GM04503 (cell line): ENCODE results near the gene CPT1A.

Experiments used
- DNase-seq: peaks from one replicate; pipeline ENCODE4 v3.0.0-alpha.2; 2012; ENCODE audit warnings: low read depth

Gene CPT1A

DNA sequence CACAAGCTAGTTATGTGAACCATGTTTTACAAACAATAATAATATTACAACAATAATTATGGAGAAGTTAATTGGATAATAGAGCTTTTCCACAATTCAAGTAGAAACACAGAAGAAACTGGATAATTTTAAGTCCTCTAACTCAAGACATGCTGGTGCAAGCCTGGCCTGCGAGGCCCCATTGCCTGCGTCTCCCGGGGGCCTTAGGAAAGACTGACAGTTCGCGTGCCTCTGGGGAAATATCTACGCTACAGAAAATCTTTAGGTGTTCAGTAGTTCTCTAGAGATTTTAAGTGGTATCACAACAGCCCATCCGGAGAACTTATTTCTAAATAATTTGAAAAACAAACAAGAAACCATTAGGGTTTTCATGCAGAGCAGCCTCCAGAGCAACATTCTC lies 134.2 kb downstream of the CPT1A start:
- no peak for DNase-seq

DNA sequence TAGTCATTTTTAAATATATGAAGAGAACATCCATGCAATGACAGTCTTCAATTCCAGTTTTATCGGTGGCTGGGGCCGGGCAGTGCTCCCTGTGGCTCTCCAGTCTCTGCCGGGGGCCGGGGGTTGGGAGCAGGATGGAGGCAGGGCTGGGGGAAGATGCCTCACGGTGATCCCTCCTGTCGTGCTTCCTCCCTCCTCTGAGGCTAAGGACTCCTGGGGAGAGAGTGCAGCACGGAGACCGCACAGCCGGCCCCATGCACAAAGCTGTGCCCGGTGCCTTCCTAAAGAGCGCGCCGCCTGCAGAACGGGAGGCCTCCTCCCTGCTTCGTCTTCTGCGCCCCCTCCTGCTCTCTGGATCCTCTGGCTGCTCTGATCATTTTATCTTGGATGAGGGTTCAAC lies 136.8 kb downstream of the CPT1A start:
- no peak for DNase-seq
